Skin of body (tissue), 2 donors: ENCODE measurements around the gene EMC1. TPM values are rescaled to one million over a fixed set of nuclear protein-coding genes. Genes with fewer than 3 reads are reported as not detected.
A peak's percentile ranks its signal among the peaks of the same experiment; 100 is the strongest.
"Not testable (repeated sequence)": the region's sequence is repeated elsewhere in the genome, so short reads cannot be mapped to it uniquely, and the experiment has no call there.

Experiments used
- DNase-seq: peaks from one replicate; lab custom pipeline; 2025; lab: John Stamatoyannopoulos, UW
- total RNA-seq: library from RNA; depleted of rRNA; stranded (reverse); fragments of >200 nt; gene quantifications from one replicate; pipeline ENCODE4 v1.2.3, GENCODE V29; 2014

EMC1 gene
- total RNA-seq, 1 donor from 2014 or later: 32.5 TPM

- no peak for DNase-seq
Measured at GRCh38 chr1:19260211-19261138, 9.2 kb upstream of the EMC1 start.

DNA sequence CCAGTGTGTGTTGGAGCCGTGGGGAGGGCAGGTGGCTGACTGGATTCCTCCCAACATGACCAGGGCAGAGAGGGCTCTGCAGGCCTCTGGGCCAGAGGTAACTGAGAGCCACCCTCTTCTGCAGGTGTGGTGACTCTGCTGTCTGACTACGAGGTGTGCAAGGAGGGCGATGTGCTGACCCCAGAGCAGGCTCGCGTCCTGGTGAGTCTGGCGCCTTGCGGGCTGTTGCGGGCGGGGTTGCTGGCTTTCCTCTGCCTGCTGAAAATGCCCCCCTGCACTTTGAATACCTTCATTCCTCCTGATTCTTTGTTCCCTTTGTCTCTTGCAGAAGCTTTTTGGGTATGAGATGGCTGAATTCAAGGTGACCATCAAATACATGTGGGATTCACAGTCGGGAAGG lies 7.0 kb upstream of the EMC1 start:
- no peak for DNase-seq

- DNase-seq: no peak
Measured at GRCh38 chr1:19257178-19257914, 6.0 kb upstream of the EMC1 start.

- DNase-seq: not testable (repeated sequence)
Measured at GRCh38 chr1:19256301-19256700, 5.0 kb upstream of the EMC1 start.

GRCh38 chr1:19255288-19255687 lies 4.0 kb upstream of the EMC1 start:
- no peak for DNase-seq

- DNase-seq: no peak
Measured at GRCh38 chr1:19254416-19254815, 3.1 kb upstream of the EMC1 start.

DNA sequence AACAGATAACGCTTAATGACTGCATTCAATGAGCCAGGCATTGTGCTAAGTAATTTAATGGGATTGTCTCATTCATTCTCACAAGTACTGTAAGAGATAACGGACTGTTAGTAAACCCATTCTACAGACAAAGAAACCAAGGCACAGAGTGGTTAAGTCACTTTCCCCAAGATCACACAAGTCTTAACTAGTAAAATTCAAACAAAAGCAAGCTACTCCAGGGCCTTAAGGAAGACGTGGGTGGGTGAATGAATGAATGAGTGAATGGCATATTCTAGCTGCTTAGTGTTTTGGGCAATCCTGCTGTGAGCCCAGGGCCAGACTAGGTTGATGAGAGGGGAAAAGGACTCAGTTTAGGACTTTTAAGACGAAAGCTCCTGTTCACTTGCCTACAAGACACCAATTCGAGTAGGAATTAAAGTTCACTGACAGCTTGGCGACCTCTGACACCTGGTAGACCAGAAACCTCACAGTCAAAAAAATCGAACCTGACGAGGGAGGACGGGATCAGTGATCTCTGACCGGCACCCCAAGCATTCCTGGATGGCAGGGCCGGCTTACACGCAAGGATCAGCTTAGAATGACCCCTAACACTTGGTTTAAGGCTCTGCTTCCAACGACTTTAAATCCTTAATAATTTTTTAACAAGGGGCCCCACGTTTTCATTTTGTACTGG lies 557 bp downstream of the EMC1 start:
- no peak for DNase-seq

DNA sequence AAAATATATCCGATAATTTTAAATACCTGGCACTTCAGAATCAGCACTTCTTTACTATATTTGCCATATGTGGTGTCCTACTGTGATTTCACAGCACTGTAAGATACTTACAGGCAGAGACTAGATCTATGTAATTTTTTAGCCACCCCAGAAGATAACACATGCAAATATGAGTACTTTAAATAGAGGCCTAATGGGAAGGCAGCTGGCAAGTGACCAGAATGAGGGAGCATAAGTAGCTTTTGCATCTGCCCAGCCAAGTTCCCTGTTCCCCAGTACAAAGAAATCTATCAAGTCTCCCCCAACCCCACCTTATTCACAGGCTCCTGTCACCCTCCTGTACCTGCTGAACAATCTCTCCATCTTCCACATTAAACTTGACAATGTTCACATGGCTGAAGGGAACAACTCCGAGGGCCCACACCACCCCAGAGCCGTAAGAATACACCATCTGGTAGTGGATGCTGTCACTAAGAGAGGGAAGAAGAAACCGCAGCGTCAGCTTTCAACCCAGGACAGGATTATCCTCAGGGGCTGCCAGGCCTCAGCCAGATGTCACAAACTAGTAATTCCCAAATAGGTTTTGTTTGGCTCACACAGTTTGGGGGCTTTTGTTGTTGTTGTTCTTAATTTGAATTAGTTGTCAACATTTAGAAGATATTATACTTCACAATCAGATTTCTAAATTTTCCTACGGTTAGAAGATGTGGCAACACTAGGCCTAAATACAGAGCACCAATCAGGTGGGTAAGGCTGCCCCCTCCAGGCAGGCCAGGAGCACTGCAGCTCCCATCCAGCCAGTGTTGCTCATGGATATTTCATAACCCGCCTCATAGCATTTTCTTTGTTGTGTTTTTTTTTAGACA lies 10.4 kb downstream of the EMC1 start:
- peak; percentile 66 for DNase-seq

- no peak for DNase-seq
Measured at GRCh38 chr1:19239876-19240275, 11.4 kb downstream of the EMC1 start.

- no peak for DNase-seq
Measured at GRCh38 chr1:19234224-19234623, 17.1 kb downstream of the EMC1 start.

DNA sequence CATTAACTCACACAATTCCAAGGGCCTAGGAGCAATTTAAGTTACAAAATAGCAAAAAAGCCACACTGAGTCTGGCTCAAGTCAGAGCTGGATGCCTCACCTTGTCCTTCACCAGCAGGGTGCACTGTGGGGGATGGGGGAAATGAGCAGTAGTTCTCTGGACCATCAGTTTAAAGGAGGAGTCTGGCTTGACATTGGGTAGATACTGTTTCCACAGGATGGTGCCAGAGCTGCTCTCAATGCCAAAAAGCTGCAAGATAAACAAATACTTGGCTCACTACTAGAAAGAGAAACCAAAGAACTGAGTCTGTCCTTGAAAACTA lies 18.8 kb downstream of the EMC1 start:
- no peak for DNase-seq

GRCh38 chr1:19231736-19232523 lies 19.4 kb downstream of the EMC1 start:
- not testable (repeated sequence) for DNase-seq

DNA sequence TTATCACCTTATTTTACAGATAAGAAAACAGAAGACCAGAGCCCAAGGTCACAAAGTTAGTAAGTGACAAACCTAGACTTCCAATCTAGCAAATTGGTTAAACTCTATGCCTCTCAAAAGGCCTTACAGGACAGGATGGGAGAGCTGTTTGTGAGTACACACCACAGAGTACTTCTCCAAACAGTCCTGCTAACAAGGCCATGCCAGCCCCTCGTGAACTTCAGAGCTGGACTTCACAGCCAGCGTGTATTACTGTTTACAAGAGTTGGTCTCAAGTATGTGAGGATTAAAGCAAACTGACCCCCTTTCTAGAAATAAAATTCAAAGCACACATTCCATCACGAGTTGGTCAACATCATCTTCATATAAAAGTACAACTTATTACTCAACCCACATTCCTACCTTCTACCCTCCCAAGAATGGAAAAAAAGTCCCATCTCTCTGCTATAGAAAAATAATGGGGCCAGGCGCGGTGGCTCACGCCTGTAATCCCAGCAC lies 21.4 kb downstream of the EMC1 start:
- DNase-seq: no peak

DNA sequence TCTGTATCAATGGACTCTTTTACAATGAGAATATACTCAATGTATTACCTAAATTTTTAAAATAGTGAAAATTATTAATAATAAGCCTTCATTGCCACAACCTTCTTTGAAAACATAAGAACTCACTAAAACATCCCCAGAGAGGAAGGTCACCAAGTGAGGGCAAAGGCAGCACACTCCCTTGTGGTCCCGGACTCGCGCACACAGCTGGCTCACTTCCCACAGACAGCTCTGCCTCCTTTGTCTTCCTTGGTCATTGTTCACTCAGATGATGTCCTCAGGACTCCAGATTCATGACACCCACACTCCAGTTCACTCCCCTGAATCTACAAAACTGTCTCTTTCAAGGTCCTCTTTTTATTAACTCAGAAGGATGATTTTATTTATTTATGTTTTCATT lies 22.1 kb downstream of the EMC1 start:
- DNase-seq: no peak

GRCh38 chr1:19222979-19223824 lies 28.1 kb downstream of the EMC1 start:
- no peak for DNase-seq

- DNase-seq: no peak
Measured at GRCh38 chr1:19222573-19222972, 28.8 kb downstream of the EMC1 start.

- no peak for DNase-seq
Measured at GRCh38 chr1:19220991-19221390, 30.3 kb downstream of the EMC1 start.

GRCh38 chr1:19220080-19220846 lies 31.1 kb downstream of the EMC1 start:
- DNase-seq: no peak

DNA sequence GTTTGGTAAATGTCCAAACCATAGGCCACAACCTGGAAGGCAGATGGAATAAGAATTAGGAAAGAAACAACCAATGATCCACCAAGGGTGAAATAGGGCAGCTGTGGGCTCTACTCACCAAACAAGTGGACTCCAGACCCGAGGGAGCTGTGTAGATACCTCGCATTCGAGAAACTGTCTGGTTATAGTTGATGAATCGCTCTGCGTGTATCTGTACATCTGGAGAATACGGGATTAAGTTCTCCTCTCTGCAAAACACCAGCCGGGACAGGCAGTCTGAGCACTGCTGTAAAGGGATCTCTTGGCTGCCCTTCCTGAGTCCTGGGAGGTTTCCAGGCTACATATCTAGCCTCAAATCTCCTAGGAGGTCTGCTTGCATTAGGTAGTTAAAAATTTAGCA lies 31.9 kb downstream of the EMC1 start:
- no peak for DNase-seq
